NCI-H2196 (cell line): ENCODE results near the gene GRWD1.
A peak's percentile ranks its signal among the peaks of the same experiment; 100 is the strongest.

ENCODE experiments used
- DNase-seq: peaks from one replicate; lab custom pipeline; 2025; ENCODE audit not compliant: unreplicated experiment; lab: John Stamatoyannopoulos, UW

Gene GRWD1

DNA sequence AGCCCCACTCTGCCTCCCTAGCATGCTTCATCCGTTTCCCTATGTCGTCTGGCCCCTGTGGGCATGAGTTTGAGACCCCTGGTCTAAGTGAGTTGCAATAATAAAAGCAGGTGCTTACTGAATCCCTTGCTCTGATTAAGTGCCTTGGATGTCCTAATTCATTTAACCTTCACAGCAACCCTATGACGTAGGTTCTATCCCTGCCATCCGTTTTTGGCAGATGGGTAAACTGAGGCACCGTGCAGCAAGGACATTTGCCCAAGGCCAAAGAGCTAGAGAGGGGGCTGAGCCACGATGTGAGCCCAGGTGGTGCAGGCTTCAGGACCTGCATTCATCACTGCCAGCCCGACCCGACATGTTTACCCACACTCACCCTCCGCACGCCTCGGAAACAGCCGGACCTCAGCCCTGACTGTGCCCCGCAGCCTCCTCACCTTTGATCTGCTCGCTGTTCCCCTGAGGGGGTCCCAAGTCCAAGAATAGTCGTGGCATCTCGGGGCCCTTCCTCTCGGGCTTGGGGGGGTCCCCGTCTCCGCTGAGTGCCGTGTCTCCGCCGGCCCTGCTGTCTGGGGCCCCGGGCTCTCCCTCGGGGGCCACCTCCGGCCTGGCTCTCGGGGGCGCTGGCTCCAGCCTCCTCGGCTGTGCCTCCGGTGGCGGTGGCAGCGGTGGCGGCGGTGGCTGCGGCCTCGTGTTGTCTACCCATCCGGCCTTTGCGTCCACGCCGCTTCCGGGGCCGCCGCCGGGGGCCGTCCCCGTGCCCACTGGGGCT lies 51.4 kb downstream of the GRWD1 start:
- DNase-seq, result no peak

DNA sequence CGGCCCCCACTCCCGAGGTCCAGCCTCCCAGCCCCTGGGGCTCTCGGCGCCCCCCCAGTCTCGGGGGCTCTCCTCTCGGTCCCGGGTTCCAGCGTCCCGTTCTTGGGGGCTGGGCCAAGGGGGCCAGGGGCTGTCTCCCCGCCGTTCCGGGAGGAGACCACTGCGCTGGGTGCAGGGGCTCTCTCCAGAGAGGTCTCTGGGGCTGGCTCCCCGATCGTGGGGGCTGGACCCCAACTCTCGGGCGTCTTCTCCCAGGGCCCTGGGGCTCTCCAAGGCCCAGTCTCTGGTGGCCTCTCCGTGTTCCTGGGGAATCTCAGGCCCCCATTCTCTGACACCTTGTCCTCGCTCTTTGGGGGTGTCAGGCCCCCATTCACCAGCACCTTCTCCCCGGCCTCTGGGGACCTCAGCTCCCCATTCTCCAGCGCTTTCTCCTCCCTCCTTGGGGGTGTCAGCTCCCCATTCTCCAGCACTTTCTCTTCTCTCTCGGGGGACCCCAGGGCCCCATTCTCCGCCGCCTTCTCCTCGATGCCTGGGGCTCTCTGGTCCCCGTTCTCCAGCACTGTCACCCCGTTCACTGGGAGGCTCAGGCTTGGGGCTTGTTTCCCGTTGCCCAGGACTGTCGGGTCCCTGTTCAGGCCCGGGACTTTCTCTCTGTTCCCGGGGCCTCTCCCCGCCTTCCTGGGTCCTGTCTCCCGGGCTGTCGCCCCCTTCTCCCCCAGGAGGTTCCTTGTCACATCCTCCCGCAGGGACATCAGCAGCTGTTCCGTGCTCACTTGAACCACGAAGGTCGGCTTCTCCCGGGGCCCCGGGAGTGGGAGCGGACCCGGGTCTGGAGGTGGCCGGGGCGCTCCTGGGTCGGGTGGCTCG lies 52.2 kb downstream of the GRWD1 start:
- no peak for DNase-seq

DNA sequence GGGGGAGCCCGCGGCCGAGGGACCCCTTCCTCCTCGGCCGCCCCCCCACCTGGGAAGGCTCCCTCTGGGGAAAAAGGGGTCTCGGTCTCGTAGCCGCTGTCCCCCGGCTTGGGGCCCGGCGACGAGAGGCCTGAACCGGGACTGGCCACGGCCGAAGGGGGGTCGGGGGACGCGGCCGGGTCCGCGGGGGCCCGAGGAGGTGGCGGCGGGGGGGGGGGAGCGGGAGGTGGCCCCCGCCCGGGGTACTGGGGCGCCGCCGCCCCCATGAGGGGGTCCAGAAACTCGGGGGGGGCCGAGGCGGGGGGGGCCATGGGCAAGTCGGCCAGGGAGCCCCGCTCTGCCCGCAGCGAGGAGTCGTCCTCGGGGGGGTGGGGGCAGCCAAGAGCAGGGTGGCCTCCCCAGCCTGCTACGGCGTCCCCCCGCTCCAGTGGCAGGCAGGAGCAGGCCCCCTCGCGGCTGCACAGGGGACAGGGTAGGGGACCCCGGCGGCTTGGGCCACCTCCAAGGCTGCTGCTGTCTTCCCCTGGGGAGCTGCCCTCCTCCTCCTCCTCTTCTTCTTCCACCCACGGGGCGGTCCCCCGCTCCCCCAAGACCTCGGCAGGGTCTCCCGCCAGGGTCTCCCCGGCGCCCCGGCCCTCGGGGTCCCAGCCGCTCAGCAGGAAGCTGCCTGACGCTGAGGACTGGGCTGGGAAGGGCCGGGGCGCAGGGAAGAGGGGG lies 53.0 kb downstream of the GRWD1 start:
- no peak for DNase-seq

DNA sequence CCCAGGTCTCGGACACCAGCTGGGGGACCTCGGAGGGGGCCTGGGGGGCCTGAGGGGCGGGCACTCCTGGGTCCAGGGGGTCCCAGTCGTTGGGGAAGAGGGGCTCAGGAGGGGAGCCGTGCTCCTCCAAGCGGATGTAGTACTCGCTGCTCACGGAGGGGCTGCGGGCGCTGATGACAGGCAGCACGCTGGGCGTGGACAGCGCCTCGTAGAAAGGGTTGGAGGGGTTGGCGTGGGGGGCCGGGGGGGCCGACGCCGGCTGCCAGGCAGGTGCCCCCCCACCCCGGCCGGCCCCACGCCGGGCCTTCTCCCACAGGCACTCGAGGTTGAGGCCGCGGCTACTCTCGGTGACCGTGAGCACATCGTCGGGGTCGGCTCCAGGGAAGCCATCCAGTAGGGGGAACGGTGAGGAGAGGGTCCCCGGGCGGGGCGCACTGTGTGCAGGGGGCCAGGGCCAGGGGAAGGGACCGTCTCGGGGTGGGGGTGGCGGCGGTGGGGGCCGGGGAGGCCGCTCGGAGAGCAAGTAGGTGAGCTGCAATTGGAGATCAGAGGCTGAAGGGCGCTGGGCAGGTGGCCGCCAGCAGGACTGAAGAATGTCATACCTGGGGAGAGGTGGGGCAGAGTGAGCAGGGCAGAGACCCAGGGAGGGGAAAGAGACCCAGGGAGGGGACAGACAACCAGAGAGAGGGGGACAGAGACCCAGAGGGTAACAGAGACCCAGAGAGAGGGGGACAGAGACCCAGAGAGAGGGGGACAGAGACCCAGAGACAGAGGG lies 53.7 kb downstream of the GRWD1 start:
- DNase-seq, result no peak

DNA sequence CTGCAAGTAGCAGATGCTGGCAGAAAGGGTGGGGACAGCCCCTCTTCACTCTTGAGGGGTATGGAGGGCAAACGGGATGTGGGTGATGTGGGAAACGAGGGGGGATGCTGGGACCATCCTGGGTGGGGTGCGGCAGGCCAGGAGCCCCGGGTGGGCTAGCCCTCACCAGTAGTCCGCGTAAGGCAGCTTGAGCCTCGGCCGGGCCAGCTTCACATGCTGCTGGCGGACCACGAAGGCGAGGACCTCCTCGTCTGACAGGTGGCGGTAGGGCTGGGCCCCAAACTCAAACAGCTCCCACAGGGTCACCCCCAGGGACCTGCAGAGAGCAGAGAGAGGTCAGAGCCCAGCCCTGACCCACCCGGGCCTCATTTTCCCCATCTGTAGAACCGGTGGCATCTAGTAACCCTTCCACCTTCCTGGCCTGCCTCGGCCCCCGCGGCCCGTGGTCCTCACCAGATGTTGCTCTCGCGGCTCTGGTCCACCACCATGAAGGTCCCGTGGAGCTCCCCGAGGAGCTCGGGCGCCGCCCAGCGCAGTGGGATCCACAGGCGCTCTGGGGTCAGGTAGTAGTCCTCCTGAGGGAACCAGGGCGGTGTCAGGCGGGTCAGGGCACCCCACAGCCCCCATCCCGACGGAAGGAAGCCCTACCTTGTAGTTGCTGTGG lies 55.2 kb downstream of the GRWD1 start:
- DNase-seq, result no peak

DNA sequence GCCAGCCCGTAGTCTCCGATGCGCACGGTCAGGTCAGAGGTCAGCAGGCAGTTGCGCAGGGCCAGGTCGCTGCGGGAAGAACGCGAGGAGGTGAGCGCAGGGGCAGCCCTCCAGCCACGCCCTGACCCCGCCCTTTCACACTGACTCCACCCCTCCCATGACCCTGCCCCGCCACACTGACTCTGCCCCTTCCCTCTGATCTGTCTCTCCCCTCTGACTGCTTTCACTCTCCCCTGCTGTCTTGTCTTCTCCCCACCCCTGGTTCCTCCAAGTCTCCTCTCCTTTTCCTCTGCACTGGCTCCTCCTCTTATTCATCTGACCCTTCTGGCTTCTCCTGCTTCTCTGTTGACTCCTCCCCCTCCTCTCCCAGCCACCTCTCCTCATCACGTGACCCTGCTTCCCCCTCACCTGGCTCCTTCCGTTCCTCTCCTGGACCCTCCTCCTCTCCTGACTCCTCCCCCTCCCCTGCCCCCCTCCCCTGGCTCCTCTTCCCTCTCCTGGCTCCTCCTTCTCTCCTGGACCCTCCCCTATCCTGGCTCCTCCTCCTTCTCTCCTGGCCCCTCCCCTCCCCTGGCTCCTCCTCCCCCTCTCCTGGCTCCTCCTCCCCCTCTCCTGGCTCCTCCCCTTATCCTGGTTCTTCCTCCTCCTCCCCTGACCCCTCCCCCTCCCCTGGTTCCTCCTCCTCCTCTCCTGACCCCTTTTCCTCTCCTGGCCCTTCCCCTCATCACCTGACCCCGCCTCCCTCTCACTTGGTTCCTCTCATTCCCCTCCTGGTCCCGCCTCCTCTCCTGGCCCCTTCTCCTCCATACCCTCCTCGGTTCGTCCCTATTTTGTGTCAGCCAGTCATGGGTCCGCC lies 55.9 kb downstream of the GRWD1 start:
- peak; percentile 97 for DNase-seq

DNA sequence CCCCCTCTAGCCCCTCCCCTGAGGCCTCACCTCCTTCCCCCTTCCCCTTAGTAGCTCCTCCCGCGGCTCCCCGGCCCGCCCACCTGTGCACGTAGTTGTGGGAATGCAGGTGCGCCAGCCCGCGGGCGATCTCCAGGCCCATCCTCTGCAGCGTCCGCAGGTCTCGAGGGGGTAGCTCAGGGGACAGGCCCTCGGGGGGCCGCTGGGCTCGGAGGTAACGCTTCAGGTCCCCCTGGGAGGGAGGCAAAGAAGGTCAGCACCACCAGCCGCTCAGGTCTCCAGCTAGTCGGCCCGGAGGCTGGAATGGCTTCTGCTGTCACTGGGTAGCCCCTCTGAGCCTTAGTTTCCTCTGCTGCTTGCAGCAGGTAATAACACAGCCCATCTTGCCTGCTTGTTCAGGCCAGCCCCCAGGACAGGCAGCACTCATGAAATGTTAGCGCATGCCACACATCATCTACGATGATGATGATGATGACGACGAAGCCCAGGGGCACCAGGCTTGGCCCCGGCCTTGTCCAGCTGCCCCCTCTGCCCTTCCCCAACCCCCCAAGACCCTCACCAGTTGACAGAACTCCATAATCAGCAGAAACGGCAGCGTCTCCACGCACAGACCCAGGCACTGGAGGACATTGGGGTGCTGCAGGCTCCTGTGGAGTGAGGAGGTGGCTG lies 56.7 kb downstream of the GRWD1 start:
- no peak for DNase-seq

DNA sequence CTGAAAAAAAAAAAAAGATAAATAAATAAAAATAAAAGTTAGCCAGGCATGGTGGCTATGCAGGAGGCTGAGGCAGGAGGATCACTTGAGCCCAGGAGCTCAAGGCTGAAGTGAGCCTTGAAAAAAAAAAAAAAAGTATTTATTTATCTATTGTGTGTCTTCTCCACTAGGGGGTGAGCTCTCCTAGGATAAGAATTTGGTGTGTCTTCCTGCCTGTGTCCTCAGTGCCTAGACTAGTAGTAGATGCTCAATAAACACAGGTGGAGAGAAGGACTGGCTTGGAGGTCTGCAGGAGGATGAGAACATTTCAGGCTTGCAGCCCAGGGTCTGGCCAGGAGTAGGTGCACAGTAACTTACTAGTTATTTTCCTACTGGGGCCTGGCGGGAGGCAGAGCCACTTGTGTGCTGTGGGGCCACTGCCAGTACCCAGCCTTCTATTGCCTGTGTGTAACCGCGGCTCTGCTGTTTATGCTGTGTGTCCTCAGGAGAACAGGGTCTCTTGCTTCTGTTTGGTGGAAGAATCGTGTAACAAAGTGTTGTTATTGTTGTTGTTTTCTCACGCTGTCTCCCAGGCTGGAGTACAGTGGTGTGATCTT lies 60.5 kb downstream of the GRWD1 start:
- peak; percentile 36 for DNase-seq
